Putamen (tissue), 1 donor: ENCODE measurements around the gene FAM184A.

Source experiments
- DNase-seq: peaks from one replicate; pipeline ENCODE4 v3.0.0-alpha.2; 2016; ENCODE audit warnings: low spot score

The FAM184A gene

GRCh38 chr6:118953391-118953790 lies 125.1 kb downstream of the FAM184A start:
- DNase-seq: no peak

GRCh38 chr6:118952683-118953082 lies 125.8 kb downstream of the FAM184A start:
- no peak for DNase-seq

- no peak for DNase-seq
These were observed 133.2 kb downstream of the FAM184A start for GRCh38 chr6:118945217-118945616.

DNA sequence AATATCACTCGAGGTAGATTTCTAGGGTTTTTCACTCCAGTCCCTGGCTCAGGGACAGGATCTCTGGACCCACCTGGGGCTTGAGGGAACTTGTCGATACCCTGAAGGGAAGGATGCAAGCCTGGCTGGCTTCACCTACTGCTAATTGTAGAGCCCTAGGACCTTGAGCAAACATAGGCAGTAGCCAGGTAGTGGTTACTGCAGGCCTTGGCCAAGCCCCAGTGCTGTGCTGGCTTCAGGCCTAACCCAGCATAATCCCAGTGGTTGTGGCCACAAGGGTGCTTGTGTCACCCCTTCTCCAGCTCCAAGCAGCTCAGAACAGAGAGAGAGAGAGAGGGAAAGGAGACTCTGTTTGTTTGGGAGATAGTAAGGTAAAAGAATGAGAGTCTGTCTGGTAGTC lies 137.7 kb downstream of the FAM184A start:
- DNase-seq: no peak

GRCh38 chr6:118939683-118940082 lies 138.8 kb downstream of the FAM184A start:
- DNase-seq: peak; percentile 40

DNA sequence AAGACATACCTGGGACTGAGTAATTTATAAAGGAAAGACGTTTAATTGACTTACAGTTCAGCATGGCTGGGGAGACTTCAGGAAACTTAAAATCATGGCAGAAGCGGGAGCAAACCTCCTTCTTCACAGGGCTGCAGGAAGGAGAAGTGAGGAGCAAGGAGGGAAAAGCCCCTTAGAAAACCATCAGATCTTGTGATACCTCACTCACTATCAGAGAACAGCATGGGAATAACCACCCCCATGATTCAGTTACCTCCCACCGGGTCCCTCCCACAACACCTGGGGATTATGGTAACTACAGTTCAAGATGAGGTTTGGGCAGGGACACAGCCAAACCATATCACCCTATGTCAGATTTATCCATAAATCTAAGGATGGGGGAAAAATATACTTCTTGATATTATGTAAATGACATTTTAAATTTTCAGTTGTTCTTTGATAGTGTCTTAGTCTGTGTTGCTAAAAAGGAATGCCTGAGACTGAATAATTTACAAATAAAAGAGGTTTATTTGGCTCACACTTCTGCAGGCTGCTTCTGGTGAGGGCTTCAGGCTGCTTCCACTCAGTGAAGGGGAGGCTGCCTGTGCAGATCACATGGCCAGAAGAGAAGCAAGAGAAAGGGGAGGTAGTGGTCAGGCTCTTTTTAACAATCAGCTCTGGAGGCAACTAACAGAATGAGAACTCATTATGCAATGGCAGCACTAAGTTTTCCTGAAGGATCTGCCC lies 142.3 kb downstream of the FAM184A start:
- no peak for DNase-seq

DNA sequence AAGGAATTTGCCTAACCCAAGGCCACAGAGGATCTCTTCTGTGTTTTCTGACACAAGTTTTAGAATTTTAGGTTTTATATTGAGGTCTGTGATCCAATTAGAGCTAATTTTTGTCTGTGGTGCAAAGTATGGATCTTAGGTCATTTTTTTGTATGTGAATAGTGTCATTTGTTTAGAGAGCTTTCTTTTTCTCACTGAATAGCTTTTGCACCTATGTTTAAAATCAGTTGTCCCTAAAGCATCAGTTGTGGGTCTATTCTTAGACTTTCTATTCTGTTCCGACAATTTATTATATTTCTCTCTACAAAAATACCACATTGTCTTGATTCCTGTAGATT lies 143.2 kb downstream of the FAM184A start:
- no peak for DNase-seq

DNA sequence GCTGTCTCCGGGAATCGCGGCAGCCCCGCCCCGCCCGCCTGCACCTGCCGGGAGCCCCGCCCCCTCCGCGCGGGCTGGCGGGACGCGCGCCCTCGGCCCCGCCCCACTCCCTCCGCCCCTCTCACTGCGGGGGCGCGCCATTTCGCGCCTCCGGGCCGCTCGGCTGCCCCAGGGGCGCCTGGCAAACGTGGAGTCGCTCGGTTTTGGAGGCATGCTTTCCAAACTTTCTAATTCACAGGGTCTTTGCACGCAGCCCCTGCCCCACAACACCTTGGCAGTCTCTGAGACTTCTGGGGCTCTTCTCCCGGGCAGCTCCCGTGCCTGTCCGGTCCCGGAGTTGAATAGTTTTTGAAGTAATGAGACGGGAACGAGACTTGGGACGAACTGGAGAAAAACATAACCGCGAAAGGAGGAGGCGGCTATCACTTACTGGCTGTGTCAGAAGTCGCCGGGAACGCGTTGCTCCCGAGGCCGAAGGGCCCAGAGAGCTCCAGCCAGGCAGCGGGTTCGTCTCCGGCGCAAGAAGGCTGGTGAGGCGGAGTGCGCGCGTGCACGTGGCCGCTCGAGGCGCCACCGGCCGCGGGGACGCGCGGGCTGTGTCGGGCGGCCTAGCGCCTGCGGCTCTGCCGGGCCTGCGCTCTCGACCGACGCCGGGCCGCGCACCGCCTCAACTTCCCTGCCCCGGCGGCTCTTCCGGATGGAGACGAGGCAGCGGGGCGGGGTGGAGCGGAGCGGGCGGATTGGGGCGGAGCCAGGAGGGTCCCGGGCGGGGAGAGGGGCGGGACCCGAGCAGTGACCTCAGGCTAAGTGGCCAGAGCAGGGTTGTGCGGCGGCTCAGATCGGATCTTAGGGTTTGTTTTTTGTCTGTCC lies 143.8 kb downstream of the FAM184A start, which contains the start of gene MCM9:
Gene MCM9 (minus strand): TSS at position 699 of the 870 bp plus-strand sequence. CDS start 3,436 bp downstream, outside the sequence.
- DNase-seq: peak; percentile 89

GRCh38 chr6:118933855-118934460 lies 144.5 kb downstream of the FAM184A start:
- no peak for DNase-seq

GRCh38 chr6:118932421-118932820 lies 146.0 kb downstream of the FAM184A start:
- DNase-seq: no peak

- no peak for DNase-seq
These were observed 147.0 kb downstream of the FAM184A start for GRCh38 chr6:118931436-118931835.

DNA sequence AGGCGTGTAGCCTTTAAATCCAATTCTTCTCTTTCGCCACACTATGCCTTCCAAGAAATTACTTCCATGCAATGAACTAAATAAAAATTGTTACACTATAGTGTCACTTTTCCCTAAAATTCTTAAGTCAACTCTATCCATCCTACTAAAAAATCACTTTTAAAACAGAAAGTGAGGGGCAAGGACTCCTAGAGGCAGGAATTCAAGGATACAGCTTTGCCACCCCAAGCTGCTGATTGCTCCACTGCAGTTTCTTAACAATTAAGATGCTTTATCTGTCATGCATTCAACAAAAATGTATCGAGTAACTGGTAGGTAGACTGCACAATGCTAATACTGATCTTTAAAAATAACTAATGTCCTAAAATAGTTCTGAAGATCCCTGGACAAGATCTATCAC lies 147.8 kb downstream of the FAM184A start:
- DNase-seq: no peak

- no peak for DNase-seq
These were observed 155.4 kb downstream of the FAM184A start for GRCh38 chr6:118923035-118923434.

- DNase-seq: no peak
These were observed 157.4 kb downstream of the FAM184A start for GRCh38 chr6:118921084-118921483.

- no peak for DNase-seq
These were observed 160.1 kb downstream of the FAM184A start for GRCh38 chr6:118918329-118918725.

DNA sequence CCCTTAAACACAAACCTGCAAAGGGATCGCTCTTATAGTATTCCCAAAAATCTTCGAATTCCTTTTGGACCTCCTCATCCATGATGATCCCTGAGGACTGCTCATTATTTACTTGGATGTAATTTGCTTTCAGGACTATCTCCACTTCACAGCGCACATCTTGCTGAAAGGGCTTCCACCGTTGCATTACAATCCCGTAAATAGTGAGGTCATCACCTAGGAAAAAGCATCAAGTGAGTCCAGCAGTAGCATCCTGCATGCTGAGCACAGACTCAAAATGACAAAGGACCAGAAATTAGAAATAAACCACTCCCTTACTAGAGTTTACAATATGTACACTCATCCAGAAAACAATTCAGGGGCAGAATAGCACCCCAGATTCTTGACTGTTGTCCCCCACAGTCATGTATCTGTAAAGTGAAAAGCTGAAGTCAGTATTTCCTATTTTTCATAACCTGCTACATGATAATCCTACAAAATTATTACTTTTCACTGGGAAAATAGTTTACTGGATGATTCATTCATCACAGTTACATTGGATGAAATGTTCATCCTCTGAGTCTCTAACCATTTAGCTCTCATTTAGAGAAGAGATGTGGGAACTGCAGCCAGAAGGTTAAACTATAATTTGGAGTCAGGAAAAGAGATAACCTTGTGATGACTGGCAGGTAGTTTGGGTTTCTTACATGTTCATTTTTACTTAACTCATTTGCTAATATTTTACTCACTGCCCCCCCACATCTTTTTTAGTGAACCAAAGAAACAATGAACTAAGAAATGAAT lies 160.7 kb downstream of the FAM184A start:
- DNase-seq: no peak

- no peak for DNase-seq
These were observed 163.9 kb downstream of the FAM184A start for GRCh38 chr6:118914598-118914997.

DNA sequence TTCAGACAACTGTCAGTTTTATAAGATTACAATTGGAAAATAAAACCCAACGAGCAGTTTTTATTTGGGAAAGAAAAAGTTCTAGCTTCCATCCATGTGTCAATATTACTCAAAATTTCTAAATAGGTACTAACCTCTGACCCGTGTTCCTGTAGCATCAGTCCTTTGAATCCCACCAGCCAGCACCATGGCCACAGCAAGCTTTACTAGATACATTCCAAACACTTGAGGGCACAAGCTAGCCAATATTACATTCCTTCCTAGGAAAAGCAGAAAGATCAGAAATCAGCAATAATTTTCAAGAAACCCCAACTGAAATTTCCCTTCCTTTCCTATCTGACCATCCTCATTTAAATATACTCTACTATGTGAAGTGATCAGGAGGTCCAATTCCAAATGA lies 165.3 kb downstream of the FAM184A start:
- DNase-seq: no peak

DNA sequence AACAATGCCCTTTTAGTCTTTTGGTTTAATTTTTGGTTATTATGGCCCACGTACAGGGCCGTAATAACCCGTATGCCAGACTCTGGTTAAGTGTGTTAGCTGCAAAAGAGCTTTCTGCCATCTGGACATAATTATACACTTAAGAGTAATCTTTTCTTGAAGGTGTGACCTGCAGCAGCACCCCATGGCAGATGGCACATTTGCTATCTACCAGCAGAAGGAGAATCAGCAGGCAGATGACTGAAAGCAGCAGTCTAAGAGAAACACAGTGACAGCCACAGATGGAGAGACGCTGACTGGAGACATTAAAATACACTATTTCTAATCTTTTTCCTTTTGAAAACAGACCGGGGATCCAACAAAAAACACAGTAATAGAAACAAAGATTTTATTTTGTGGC lies 165.8 kb downstream of the FAM184A start:
- DNase-seq: no peak
